Measurements from ENCODE around the gene SAP130.

Gene SAP130

GRCh38 chr2:128003463-128003862 is 24.4 kb downstream of the SAP130 start:
- Histone ChIP-seq H3K9me3 (no peaks in the 10 kb centered on the region), H3K4me3 (ENCODE audit: low read depth, low read length) (no peak overlapping the region), H3K27me3 (no peaks in the 10 kb centered on the region), H3K4me1 (no peaks in the 10 kb centered on the region), H3K36me3 (no peaks in the 10 kb centered on the region; the same call in 1 of the 2 replicates)
- no peak for DNase-seq
- TF ChIP-seq CTCF (IDR thresholded peaks at IDR 0.05; ENCODE audit: low read depth, low read length), result no peak

- Histone ChIP-seq H3K27me3 (no peaks in the 10 kb centered on the region), H3K36me3 (no peaks in the 10 kb centered on the region; the same call in 1 of the 2 replicates), H3K4me3 (ENCODE audit: low read depth, low read length) (no peak overlapping the region), H3K4me1 (no peaks in the 10 kb centered on the region), H3K9me3 (no peaks in the 10 kb centered on the region)
- no peak for TF ChIP-seq CTCF (IDR thresholded peaks at IDR 0.05; ENCODE audit: low read depth, low read length)
- DNase-seq, result no peak
Measured at GRCh38 chr2:127996160-127996559, 31.7 kb downstream of the SAP130 start.

- Histone ChIP-seq H3K4me3 (ENCODE audit: low read depth, low read length) (no peak overlapping the region), H3K36me3 (no peaks in the 10 kb centered on the region; the same call in 1 of the 2 replicates), H3K27me3 (no peaks in the 10 kb centered on the region), H3K4me1 (no peaks in the 10 kb centered on the region), H3K9me3 (no peaks in the 10 kb centered on the region)
- no peak for DNase-seq
- no peak for TF ChIP-seq CTCF (IDR thresholded peaks at IDR 0.05; ENCODE audit: low read depth, low read length)
Measured at GRCh38 chr2:127995725-127996124, 32.1 kb downstream of the SAP130 start.

- Histone ChIP-seq H3K4me3 (ENCODE audit: low read depth, low read length) (no peak overlapping the region), H3K27me3 (no peaks in the 10 kb centered on the region), H3K9me3 (no peaks in the 10 kb centered on the region), H3K36me3 (no peaks in the 10 kb centered on the region), H3K4me1 (no peaks in the 10 kb centered on the region)
- TF ChIP-seq CTCF (IDR thresholded peaks at IDR 0.05; ENCODE audit: low read depth, low read length), result no peak
- no peak for DNase-seq
Measured at GRCh38 chr2:127993659-127994058, 34.2 kb downstream of the SAP130 start.

GRCh38 chr2:127991742-127992141 is 36.1 kb downstream of the SAP130 start:
- H3K36me3 ChIP-seq, result no peaks in the 10 kb centered on the region; the same call in 1 of the 2 replicates
- DNase-seq, result no peak
- no peaks in the 10 kb centered on the region for H3K9me3 ChIP-seq
- no peak overlapping the region for H3K4me3 ChIP-seq (ENCODE audit: low read depth, low read length)
- no peak for TF ChIP-seq CTCF (IDR thresholded peaks at IDR 0.05; ENCODE audit: low read depth, low read length)
- no peaks in the 10 kb centered on the region for H3K4me1 ChIP-seq
- no peaks in the 10 kb centered on the region for H3K27me3 ChIP-seq

- Histone ChIP-seq H3K4me1 (no peaks in the 10 kb centered on the region), H3K4me3 (ENCODE audit: low read depth, low read length) (no peak overlapping the region), H3K27me3 (no peaks in the 10 kb centered on the region), H3K9me3 (no peaks in the 10 kb centered on the region), H3K36me3 (no peaks in the 10 kb centered on the region; the same call in 1 of the 2 replicates)
- no peak for TF ChIP-seq CTCF (IDR thresholded peaks at IDR 0.05; ENCODE audit: low read depth, low read length)
- DNase-seq, result no peak
Measured at GRCh38 chr2:127986548-127987079, 41.2 kb downstream of the SAP130 start.
